K562 (cell line): ENCODE results near the gene SRD5A1. TPM values are rescaled to one million over a fixed set of nuclear protein-coding genes. Genes with fewer than 3 reads are reported as not detected.
A peak's percentile ranks its signal among the peaks of the same experiment; 100 is the strongest.

Experiments used
- ATAC-seq: fragments of 200-7000 bp; cut with Tn5 transposase; 3 replicates; pipeline ENCODE4 v1.9.1; 2020; ENCODE audit warnings: moderate library complexity
- BruUV-seq: library from RNA; stranded (reverse); fragments of 400-500 nt; replicated peaks from 2 replicates; lab custom pipeline; 2021; lab: Mats Ljungman, UMichigan
- CTCF ChIA-PET: fragments of 300-600 bp; formaldehyde crosslinking; extraction: SDS; loops from one replicate; lab custom pipeline; 2021; ENCODE audit warnings: low intra/inter-chr PET ratio; lab: Yijun Ruan, JAX
- POLR2A ChIA-PET: fragments of 300-600, 350-650 bp; sonication (Branson Sonifier 250); formaldehyde crosslinking; extraction: SDS; loops from one replicate; lab custom pipeline; 2021; ENCODE audit warnings: antibody characterized with exemption, inconsistent platforms; lab: Yijun Ruan, JAX
- DNase-seq, 4 experiments: peaks; one replicate each; pipeline versions ENCODE4 v3.0.0 to v3.0.0-alpha.2; 2011 to 2018; ENCODE audit warnings: low spot score in 3 of 4, mixed read lengths in 3 of 4; ENCODE audit errors: extremely low read depth in 1 of 4
- FAIRE-seq: peaks from 2 replicates; lab custom pipeline; 2011; peaks lifted over from hg19 to GRCh38; lab: Jason Lieb, UNC
- H2AFZ ChIP-seq: 2 replicates; pipeline ENCODE4 v1.6.0; 2011; ENCODE audit warnings: low read depth, low read length, control low read depth, inconsistent platforms
- H3K27ac ChIP-seq: fragments of 200-600 bp; 3 replicates; pipeline ENCODE4 v1.8.0; 2011; ENCODE audit warnings: low read depth, mild to moderate bottlenecking, control low read depth, inconsistent platforms, low read length, moderate library complexity, mixed read lengths; ENCODE audit errors: extremely low read depth
- H3K27me3 ChIP-seq, 2 experiments: fragments of 300-600 bp in 1 of 2; 2 replicates in 1 of 2; 3 replicates in 1 of 2; pipeline versions ENCODE4 v1.6.0 to v1.8.0; 2011; ENCODE audit warnings: inconsistent platforms in 2 of 2, low read length in 2 of 2, mild to moderate bottlenecking in 1 of 2, mixed read lengths in 1 of 2, moderate library complexity in 1 of 2; ENCODE audit not compliant: control insufficient read depth in 2 of 2, insufficient read depth in 2 of 2
- H3K36me3 ChIP-seq: fragments of 300-600 bp; 3 replicates; pipeline ENCODE4 v1.8.0; 2011; ENCODE audit warnings: mild to moderate bottlenecking, low read length, inconsistent platforms; ENCODE audit not compliant: control insufficient read depth, insufficient read depth
- H3K4me1 ChIP-seq, 2 experiments: fragments of 200-600 bp in 1 of 2; replicated peaks in 1 of 2; 2 replicates in 1 of 2; 3 replicates in 1 of 2; pipeline versions ENCODE4 v1.5.1 to v1.8.0; 2011; ENCODE audit warnings: inconsistent platforms in 2 of 2, low read length in 2 of 2, mild to moderate bottlenecking in 1 of 2, mixed read lengths in 1 of 2, moderate library complexity in 1 of 2; ENCODE audit not compliant: control insufficient read depth in 2 of 2, insufficient read depth in 2 of 2
- H3K4me2 ChIP-seq: 2 replicates; pipeline ENCODE4 v1.6.1; 2011; ENCODE audit warnings: low read length, control low read depth, inconsistent platforms, mixed read lengths; ENCODE audit not compliant: insufficient read depth
- H3K4me3 ChIP-seq: fragments of 200-600 bp; sonication (generic), shearing (Covaris generic); 2 replicates; pipeline ENCODE4 v1.5.1; 2016; ENCODE audit warnings: control low read depth, inconsistent platforms
- H3K79me2 ChIP-seq: fragments of 200-600 bp; 3 replicates; pipeline ENCODE4 v1.8.0; 2011; ENCODE audit warnings: low read length, inconsistent platforms; ENCODE audit not compliant: control insufficient read depth, insufficient read depth
- H3K9ac ChIP-seq, 2 experiments: 2 replicates each; pipeline versions ENCODE4 v1.6.0 to v1.6.1; 2011; ENCODE audit warnings: low read depth in 2 of 2, low read length in 2 of 2, control low read depth in 1 of 2, inconsistent platforms in 1 of 2, mild to moderate bottlenecking in 1 of 2, mixed read lengths in 1 of 2; ENCODE audit not compliant: insufficient read depth in 1 of 2
- H3K9me1 ChIP-seq: one replicate; pipeline ENCODE4 v1.6.0; 2011; ENCODE audit warnings: inconsistent platforms, mild to moderate bottlenecking, low read length, moderate library complexity; ENCODE audit not compliant: control insufficient read depth, insufficient read depth
- H3K9me3 ChIP-seq: replicated peaks from 2 replicates; pipeline ENCODE4 v1.5.1; 2011; ENCODE audit warnings: low read depth, low read length, inconsistent platforms; ENCODE audit not compliant: control insufficient read depth, insufficient read depth
- H4K20me1 ChIP-seq: replicated peaks from 2 replicates; pipeline ENCODE4 v1.6.1; 2011; ENCODE audit warnings: low read length, inconsistent platforms, mixed read lengths; ENCODE audit not compliant: control insufficient read depth, insufficient read depth
- BCOR ChIP-seq: fragments of 450-650 bp; IDR thresholded peaks from 2 replicates; pipeline ENCODE4 v1.6.1; 2016
- HNRNPK ChIP-seq: fragments of 200-400 bp; formaldehyde crosslinking; IDR thresholded peaks from one replicate; pipeline ENCODE4 v1.6.1; 2018; ENCODE audit warnings: mild to moderate bottlenecking, low read depth, low read length; ENCODE audit not compliant: poor library complexity, severe bottlenecking
- MEIS2 ChIP-seq: fragments of 450-650 bp; IDR thresholded peaks from 2 replicates; pipeline ENCODE4 v1.6.1; 2014; ENCODE audit warnings: mild to moderate bottlenecking; ENCODE audit not compliant: partially characterized antibody
- RBM14 ChIP-seq: fragments of 200-400 bp; formaldehyde crosslinking; IDR thresholded peaks from 2 replicates; pipeline ENCODE4 v1.6.1; 2018; ENCODE audit warnings: low read depth, mild to moderate bottlenecking, low read length, moderate library complexity, borderline replicate concordance; ENCODE audit not compliant: insufficient read depth
- RBM39 ChIP-seq: fragments of 200-400 bp; formaldehyde crosslinking; optimal IDR thresholded peaks from 2 replicates; pipeline ENCODE3; 2018; ENCODE audit warnings: low read depth, low read length
- RNF2 ChIP-seq: sonication (generic); IDR thresholded peaks from 2 replicates; pipeline ENCODE4 v1.6.1; 2016
- YY1 ChIP-seq, 3 experiments: IDR thresholded peaks; 2 replicates each; pipeline ENCODE4 v1.6.1; 2011; ENCODE audit warnings: low read length in 2 of 3, mild to moderate bottlenecking in 2 of 3, moderate library complexity in 2 of 3, borderline replicate concordance in 1 of 3, control low read depth in 1 of 3, low read depth in 1 of 3; ENCODE audit not compliant: insufficient read depth in 3 of 3, insufficient replicate concordance in 2 of 3, control insufficient read depth in 1 of 3, insufficient read length in 1 of 3; ENCODE audit errors: extremely low read depth in 1 of 3
- ZBTB7A ChIP-seq: IDR thresholded peaks from 2 replicates; pipeline ENCODE4 v1.6.1; 2011; ENCODE audit warnings: low read depth, mild to moderate bottlenecking, low read length, moderate library complexity, borderline replicate concordance; ENCODE audit not compliant: control insufficient read depth
- ZNF347 ChIP-seq: fragments of 450-650 bp; formaldehyde crosslinking; IDR thresholded peaks from 2 replicates; pipeline ENCODE4 v1.4.0; 2020; ENCODE audit warnings: low read depth, mild to moderate bottlenecking, moderate library complexity
- WGBS: fragments of 100-300 bp; shearing (Covaris generic); methylation state at CpG from one replicate; pipeline ENCODE4 v1.1.6; 2016; ENCODE audit warnings: low coverage, mixed read lengths; ENCODE audit not compliant: insufficient coverage; ENCODE audit errors: missing lambda C conversion rate; 5-methylcytosine and 5-hydroxymethylcytosine counted together
- in situ Hi-C: fragments of 300-500 bp; cut with MboI; formaldehyde crosslinking; loops from 4 replicates; pipeline ENCODE4 v1.15.0; 2018; ENCODE audit warnings: inconsistent platforms, mixed read lengths
- intact Hi-C: fragments of 100-400 bp; cut with micrococcal nuclease; formaldehyde crosslinking; loops from 2 replicates; pipeline ENCODE4 v1.14.2; 2022
- polyA plus RNA-seq, 8 experiments: library from polyadenylated mRNA; depleted of rRNA in 4 of 8; stranded (reverse) in 5 of 8; unstranded in 3 of 8; fragments of >200 nt; fragmentation: Nextera tagmentation in 2 of 8; fragmentation: Illumina TruSeq in 1 of 8; extraction: Ambion mirVana in 2 of 8; extraction: Trizol in 1 of 8; gene quantifications; 2 replicates each; pipeline versions ENCODE4 v1.2.1 to v1.2.3, GENCODE V29; 2011 to 2014; ENCODE audit warnings: inconsistent platforms in 1 of 8, missing spikeins in 1 of 8
- total RNA-seq, 7 experiments: library from RNA; depleted of rRNA in 6 of 7; stranded (reverse); fragments of >200 nt in 6 of 7; fragmentation: Illumina TruSeq in 2 of 7; extraction: Trizol in 2 of 7; gene quantifications; 2 replicates each; pipeline versions ENCODE4 v1.2.1 to v1.2.3, GENCODE V29; 2011 to 2021; ENCODE audit warnings: low replicate concordance in 1 of 7
- TF ChIP-seq, protein P1 (sequence below): fragments of 450-650 bp; IDR thresholded peaks from 2 replicates; pipeline ENCODE4 v1.6.1; 2016; ENCODE audit warnings: low read depth

The SRD5A1 gene
- total and polyA plus RNA-seq, 9 of the 15 experiments (the other 6 are each of a cell fraction or from before 2014, with no cell fraction given) = 1.3 to 22.6 (median 8.1) TPM

DNA sequence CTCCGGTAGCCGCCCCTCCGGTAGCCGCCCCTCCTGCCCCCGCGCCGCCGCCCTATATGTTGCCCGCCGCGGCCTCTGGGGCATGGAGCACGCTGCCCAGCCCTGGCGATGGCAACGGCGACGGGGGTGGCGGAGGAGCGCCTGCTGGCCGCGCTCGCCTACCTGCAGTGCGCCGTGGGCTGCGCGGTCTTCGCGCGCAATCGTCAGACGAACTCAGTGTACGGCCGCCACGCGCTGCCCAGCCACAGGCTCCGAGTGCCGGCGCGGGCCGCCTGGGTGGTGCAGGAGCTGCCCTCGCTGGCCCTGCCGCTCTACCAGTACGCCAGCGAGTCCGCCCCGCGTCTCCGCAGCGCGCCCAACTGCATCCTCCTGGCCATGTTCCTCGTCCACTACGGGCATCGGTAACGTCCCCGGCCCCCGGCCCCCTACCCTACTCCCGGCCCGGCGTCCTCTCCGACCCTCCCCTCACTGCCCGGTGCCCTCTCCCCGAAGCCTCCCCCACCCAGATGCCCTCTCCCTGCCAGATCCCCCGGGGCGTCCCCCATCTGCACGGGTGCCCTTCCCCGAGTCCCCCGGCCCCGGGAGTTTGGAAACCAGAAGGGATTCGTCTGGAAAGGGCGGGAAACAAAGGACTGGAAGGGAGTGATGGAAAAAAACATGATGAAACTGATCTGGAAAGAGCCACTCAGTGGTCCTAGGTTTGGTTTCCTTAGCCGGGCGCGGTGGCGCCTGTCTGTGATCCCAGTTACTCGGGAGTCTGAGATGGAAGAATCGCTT is 417 bp downstream of the SRD5A1 start:
- H3K4me3 ChIP-seq = peak overlapping the region; percentile 81
- H3K27ac ChIP-seq = peak overlapping the region; percentile 99; the same call in 2 of the 3 replicates
- FAIRE-seq (no peak), DNase-seq (peak in 3 of 4 experiments; percentile 43 to 55 (median 45)), ATAC-seq (peak; percentile 82)
- peak overlapping the region; percentile 99 for H3K9ac ChIP-seq
- intact Hi-C loops (loop anchor here (1.0 kb wide), 1 partner anchor 80 kb away; the partner anchor contains the start of gene TENT4A), in situ Hi-C loops (loop anchor here (5.0 kb wide), 1 partner anchor 84 kb away; no protein-coding TSS in a partner anchor)
- no peaks in the 10 kb centered on the region; the same call in 1 of the 2 replicates for H4K20me1 ChIP-seq
- WGBS = under 1% methylated on average over 53 of the region's 75 CpGs
- peaks cover 11 to 16% of the 10 kb centered on the region in 2 experiments; a peak in 4 of 5 replicates for H3K4me1 ChIP-seq
- peak overlapping the region; percentile 99 for H3K4me2 ChIP-seq
- CTCF ChIA-PET = interaction anchor here (0.6 kb wide), 1 partner anchor 384 kb away, joined by 3 read pairs; no protein-coding TSS in a partner anchor
- H2AFZ ChIP-seq = peak overlapping the region; percentile 100
- H3K36me3 ChIP-seq = peaks cover 40% of the 10 kb centered on the region
- POLR2A ChIA-PET = interaction anchor here (0.6 to 2.1 kb wide), 10 partner anchors 8 to 703 kb away, joined by 3 to 6 read pairs (median 4); no protein-coding TSS in a partner anchor
- H3K9me3 ChIP-seq = no peaks in the 10 kb centered on the region
- peaks cover 62% of the 10 kb centered on the region for H3K79me2 ChIP-seq
- H3K9me1 ChIP-seq = peaks cover 5% of the 10 kb centered on the region
- H3K27me3 ChIP-seq = no peaks in the 10 kb centered on the region
- no TSS peak for BruUV-seq
- TF ChIP-seq, protein P1, sequence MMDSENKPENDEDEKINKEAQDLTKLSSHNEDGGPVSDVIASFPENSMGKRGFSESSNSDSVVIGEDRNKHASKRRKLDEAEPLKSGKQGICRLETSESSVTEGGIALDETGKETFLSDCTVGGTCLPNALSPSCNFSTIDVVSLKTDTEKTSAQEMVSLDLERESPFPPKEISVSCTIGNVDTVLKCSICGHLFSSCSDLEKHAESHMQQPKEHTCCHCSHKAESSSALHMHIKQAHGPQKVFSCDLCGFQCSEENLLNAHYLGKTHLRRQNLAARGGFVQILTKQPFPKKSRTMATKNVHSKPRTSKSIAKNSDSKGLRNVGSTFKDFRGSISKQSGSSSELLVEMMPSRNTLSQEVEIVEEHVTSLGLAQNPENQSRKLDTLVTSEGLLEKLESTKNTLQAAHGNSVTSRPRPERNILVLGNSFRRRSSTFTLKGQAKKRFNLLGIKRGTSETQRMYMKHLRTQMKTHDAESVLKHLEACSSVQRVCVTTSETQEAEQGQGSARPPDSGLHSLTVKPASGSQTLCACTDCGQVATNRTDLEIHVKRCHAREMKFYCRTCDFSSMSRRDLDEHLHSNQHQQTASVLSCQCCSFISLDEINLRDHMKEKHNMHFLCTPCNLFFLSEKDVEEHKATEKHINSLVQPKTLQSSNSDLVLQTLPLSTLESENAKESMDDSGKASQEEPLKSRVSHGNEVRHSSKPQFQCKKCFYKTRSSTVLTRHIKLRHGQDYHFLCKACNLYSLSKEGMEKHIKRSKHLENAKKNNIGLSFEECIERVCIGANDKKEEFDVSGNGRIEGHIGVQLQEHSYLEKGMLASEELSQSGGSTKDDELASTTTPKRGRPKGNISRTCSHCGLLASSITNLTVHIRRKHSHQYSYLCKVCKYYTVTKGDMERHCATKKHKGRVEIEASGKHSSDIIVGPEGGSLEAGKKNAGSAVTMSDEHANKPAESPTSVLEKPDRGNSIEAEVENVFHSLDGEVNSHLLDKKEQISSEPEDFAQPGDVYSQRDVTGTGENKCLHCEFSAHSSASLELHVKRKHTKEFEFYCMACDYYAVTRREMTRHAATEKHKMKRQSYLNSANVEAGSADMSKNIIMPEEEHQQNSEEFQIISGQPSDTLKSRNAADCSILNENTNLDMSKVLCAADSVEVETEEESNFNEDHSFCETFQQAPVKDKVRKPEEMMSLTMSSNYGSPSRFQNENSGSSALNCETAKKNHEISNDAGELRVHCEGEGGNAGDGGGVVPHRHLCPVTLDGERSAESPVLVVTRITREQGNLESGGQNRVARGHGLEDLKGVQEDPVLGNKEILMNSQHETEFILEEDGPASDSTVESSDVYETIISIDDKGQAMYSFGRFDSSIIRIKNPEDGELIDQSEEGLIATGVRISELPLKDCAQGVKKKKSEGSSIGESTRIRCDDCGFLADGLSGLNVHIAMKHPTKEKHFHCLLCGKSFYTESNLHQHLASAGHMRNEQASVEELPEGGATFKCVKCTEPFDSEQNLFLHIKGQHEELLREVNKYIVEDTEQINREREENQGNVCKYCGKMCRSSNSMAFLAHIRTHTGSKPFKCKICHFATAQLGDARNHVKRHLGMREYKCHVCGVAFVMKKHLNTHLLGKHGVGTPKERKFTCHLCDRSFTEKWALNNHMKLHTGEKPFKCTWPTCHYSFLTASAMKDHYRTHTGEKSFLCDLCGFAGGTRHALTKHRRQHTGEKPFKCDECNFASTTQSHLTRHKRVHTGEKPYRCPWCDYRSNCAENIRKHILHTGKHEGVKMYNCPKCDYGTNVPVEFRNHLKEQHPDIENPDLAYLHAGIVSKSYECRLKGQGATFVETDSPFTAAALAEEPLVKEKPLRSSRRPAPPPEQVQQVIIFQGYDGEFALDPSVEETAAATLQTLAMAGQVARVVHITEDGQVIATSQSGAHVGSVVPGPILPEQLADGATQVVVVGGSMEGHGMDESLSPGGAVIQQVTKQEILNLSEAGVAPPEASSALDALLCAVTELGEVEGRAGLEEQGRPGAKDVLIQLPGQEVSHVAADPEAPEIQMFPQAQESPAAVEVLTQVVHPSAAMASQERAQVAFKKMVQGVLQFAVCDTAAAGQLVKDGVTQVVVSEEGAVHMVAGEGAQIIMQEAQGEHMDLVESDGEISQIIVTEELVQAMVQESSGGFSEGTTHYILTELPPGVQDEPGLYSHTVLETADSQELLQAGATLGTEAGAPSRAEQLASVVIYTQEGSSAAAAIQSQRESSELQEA = no peak
- TF ChIP-seq ZBTB7A (no peak; the same call in 1 of the 2 replicates), RBM39 (no peak), ZNF347 (CRISPR knock-in tag) (no peak), YY1 (IDR thresholded peaks at IDR 0.05; ENCODE audit: borderline replicate concordance in 1 of 3, control insufficient read depth in 1 of 3, extremely low read depth in 1 of 3, insufficient read depth in 3 of 3, insufficient read length in 1 of 3, insufficient replicate concordance in 2 of 3, low read depth in 1 of 3, low read length in 2 of 3) (peak in 2 of 3 experiments; percentile 10 to 25), HNRNPK (no peak), MEIS2 (no peak), RNF2 (0 out of 2 replicates have a peak, but pooled peaks have one; percentile 16), BCOR (no peak), RBM14 (no peak)
